ENCODE data around the gene SHC4.

Gene SHC4

GRCh38 chr15:48966595-48967301 lies 3.0 kb upstream of the SHC4 start:
- DNase-seq = no peak

GRCh38 chr15:48965972-48966371 lies 2.3 kb upstream of the SHC4 start:
- peak; percentile 34 to 61 for DNase-seq

GRCh38 chr15:48964898-48965297 lies 1.2 kb upstream of the SHC4 start:
- no peak for DNase-seq

- peak; percentile 17 to 70 for DNase-seq
Measured at GRCh38 chr15:48962662-48963523, 826 bp downstream of the SHC4 start.

DNA sequence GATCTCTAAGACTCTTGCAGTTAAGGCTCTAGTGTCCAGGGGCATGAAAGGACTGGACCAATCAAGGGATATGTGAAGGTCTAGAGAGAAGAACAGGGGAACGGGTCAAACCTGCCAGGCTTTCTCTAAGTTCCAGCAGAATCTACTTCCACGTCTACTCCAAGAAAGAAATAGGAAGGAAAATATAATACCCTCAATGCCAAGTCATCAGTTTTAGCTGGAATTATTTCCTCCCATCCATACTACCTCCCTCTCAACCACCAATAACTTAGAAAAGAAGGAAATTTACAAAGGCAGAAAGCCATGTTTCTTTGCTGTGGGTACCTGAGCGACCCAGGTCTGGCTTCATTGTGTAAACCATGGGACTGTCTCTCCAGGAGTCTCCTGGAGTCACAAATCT lies 7.8 kb downstream of the SHC4 start:
- DNase-seq = no peak

DNA sequence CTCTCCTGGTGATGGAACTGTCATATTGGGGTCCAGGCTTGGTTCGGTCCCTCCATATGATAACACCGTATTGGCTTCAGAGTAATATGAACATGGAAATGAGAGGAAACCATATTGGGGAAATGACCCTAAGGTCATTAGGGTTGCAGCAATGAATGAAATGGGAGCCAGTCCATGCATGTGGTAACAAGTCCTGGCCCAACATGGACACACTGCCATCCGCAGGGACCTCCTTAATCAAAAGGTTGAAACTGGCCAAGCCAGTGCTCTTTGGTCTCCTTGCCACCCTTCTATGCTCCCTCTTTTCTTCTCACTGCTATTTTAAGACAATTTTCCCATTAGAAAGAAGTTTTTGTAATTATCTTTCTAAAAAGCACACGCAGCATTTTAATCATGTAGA lies 8.3 kb downstream of the SHC4 start:
- no peak for DNase-seq

- no peak for DNase-seq
Measured at GRCh38 chr15:48954538-48954937, 9.2 kb downstream of the SHC4 start.

- DNase-seq = no peak
Measured at GRCh38 chr15:48946840-48947187, 16.9 kb downstream of the SHC4 start.

- DNase-seq = no peak
Measured at GRCh38 chr15:48946074-48946839, 17.5 kb downstream of the SHC4 start.

DNA sequence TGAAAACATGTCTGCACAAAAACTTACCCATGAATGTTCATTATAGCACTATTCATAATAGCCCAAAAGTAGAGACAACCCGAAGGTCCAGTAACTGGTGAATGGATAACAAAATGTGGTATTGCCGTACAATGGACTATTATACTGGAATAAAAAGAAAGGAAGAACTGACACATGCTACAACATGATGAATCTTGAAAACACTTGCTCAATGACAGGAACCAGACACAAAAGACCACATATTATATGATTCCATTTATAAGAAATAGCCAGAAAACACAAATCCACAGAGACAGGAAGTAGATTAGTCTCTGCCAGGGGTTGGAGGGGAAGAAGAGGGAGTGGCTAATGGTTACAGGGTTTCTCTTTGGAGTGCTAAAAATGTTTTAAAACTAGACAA lies 18.3 kb downstream of the SHC4 start:
- no peak for DNase-seq

DNA sequence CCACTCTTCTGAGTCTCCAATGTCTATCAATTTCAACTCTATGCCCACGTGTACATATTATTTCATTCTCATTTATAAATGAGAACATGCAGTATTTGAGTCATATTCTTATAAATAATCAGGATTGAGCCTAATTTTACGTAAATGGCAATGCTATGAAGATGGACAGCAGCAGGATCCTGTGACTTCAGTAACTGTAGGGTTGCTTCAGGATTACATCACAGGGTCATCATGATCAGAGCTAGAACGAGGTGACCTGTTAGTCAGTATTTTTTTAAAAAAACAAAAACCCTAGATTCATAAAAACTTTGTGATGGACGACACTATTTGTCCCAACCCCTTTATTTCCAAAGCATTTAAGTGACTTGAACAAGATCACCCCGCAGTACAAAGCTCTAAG lies 21.8 kb downstream of the SHC4 start:
- DNase-seq = no peak

- DNase-seq = no peak
Measured at GRCh38 chr15:48940508-48940907, 23.2 kb downstream of the SHC4 start.

GRCh38 chr15:48939648-48940047 lies 24.1 kb downstream of the SHC4 start:
- DNase-seq = peak in 1 of 2 experiments; percentile 3

DNA sequence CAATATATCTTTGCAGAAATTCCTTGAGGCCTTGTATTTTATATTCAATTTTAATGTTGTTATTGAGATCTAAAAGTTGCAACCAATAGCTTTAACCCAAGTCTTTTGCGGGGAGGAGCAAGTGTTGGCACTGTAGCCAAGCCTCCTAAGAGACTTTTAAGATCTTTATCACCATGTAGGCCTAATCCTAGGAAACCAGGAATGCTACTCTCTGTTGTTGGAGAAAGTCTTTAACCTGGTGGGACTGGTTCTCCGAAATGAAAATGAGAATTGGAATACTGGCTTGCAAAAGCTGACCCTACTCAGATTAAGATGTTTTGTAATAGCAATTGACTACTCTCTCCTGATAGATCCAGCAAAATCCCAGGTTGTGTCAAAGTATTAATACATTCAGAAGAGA lies 25.8 kb downstream of the SHC4 start:
- DNase-seq = no peak

GRCh38 chr15:48936666-48937065 lies 27.1 kb downstream of the SHC4 start:
- DNase-seq = no peak

GRCh38 chr15:48935236-48935635 lies 28.5 kb downstream of the SHC4 start:
- no peak for DNase-seq

GRCh38 chr15:48930735-48931134 lies 33.0 kb downstream of the SHC4 start:
- DNase-seq = no peak

DNA sequence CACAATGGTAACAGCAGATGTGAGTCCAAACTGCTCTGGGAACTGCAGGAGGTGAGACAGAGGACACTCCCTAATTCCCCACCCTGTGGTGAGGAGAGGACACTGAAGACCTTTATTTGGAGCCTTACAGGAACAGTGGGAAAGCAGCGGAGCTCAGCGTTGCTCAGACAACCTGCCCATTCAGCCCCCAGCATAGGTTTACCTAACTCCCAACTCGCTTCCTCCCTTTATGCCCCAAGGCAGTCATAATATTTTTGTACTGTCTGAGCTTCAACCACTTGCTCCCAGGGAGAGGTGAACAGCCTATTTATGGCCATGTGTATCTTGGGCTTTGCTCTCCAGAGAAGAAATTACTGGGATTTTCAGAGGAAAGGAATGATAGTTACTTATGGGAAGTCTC lies 34.1 kb downstream of the SHC4 start:
- no peak for DNase-seq

GRCh38 chr15:48928877-48929538 lies 34.7 kb downstream of the SHC4 start:
- no peak for DNase-seq

DNA sequence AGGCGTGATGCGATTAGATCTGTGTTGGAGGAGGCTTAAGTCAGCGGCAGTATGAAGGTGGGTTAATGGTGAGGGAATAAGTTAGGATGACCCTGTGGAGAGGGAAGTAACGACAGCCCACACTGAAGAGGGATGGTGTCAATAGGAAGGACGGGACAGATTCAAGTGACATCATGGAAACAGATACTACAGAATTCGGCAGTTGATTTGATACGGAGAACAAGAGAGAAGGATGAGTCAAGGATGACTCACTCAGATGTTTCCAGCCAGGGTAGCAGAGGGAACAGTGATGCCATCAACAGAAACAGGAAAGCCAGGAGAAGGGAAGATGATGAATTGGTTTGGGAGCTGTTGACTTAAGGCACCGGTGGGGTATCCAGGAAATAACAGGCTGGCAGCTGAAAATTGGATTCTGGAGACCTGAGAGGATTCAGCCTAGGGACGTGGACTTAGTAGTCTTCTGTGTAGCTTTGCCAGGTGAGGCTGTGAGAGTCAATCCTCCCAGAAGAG lies 38.0 kb downstream of the SHC4 start:
- no peak for DNase-seq

DNA sequence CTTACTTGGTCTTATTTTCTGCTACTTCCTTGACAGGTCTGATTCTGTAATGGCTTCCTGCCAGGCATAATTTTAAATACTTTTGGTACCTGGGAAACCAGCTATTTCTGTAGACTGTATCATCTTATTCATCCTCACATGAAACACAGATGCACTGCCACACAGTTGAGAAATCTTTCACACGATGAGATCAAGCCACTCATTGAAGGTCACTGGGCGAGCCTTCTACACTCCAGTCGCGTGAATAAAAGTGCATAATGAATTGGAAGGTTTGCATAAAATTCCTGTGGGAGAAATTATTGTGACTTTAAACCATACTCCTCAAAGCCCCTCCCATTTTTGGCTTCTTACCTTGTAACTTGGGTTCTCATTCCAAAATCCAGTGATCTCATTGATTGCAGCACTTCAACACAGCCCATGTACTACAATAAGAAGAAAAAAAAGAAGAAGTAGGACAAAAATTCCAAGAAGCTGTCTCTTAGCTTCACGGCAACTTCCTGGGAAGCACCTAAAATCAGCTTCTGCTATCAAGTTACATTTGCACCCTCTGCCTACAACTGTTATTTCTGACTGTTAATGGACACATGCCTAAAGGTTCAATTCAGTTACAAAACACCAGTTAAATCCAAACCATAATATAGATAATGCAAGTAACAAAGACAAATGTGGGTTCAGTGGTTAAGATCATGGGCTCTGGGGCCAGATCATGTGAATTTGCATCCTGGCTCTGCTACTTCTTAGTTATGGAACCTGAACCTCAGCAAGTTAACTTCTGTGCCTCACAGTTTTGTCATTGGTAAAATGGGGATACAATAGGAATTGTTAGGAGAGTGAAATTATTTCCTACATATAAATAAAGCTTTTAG lies 39.0 kb downstream of the SHC4 start:
- no peak for DNase-seq

GRCh38 chr15:48922046-48922445 lies 41.7 kb downstream of the SHC4 start:
- no peak for DNase-seq
